ENCODE data around the gene ROCK2.

- TF ChIP-seq CTCF (IDR thresholded peaks at IDR 0.05): no peak
- TF ChIP-seq POLR2A (IDR thresholded peaks at IDR 0.05): no peak
- no peak for TF ChIP-seq POLR2AphosphoS5 (IDR thresholded peaks at IDR 0.05)
Observed at GRCh38 chr2:11163439-11164317, 180.8 kb downstream of the ROCK2 start.
